ENCODE measurements around the gene SAYSD1.
"Not testable (repeated sequence)": the region's sequence is repeated elsewhere in the genome, so short reads cannot be mapped to it uniquely, and the experiment has no call there.

SAYSD1 gene

GRCh38 chr6:39151211-39151610, 36.2 kb upstream of the SAYSD1 start:
- no peak for TF ChIP-seq CTCF (IDR thresholded peaks at IDR 0.05; ENCODE audit: low read depth, low read length, missing control alignments)
- H3K4me3 ChIP-seq (ENCODE audit: low read depth, low read length): no peak overlapping the region

GRCh38 chr6:39144481-39145173, 29.6 kb upstream of the SAYSD1 start:
- no peak for TF ChIP-seq CTCF (IDR thresholded peaks at IDR 0.05; ENCODE audit: low read depth, low read length, missing control alignments)
- H3K4me3 ChIP-seq (ENCODE audit: low read depth, low read length): no peak overlapping the region
- no peak for DNase-seq (ENCODE audit: low read depth)

More at GRCh38 chr6:39151211-39151610, 36.2 kb upstream of the SAYSD1 start:
- DNase-seq (ENCODE audit: low read depth): no peak

GRCh38 chr6:39143238-39143930, 28.4 kb upstream of the SAYSD1 start:
- no peak for TF ChIP-seq CTCF (IDR thresholded peaks at IDR 0.05; ENCODE audit: low read depth, low read length, missing control alignments)
- H3K4me3 ChIP-seq (ENCODE audit: low read depth, low read length): no peak overlapping the region
- DNase-seq (ENCODE audit: low read depth): no peak

- TF ChIP-seq CTCF (IDR thresholded peaks at IDR 0.05; ENCODE audit: low read depth, low read length, missing control alignments): no peak
- DNase-seq (ENCODE audit: low read depth): no peak
- H3K4me3 ChIP-seq (ENCODE audit: low read depth, low read length): no peak overlapping the region
Observed at GRCh38 chr6:39140556-39141167, 25.7 kb upstream of the SAYSD1 start.

GRCh38 chr6:39137245-39137644, 22.3 kb upstream of the SAYSD1 start:
- no peak overlapping the region for H3K4me3 ChIP-seq (ENCODE audit: low read depth, low read length)
- no peak for DNase-seq (ENCODE audit: low read depth)
- TF ChIP-seq CTCF (IDR thresholded peaks at IDR 0.05; ENCODE audit: low read depth, low read length, missing control alignments): no peak

GRCh38 chr6:39136207-39136606, 21.2 kb upstream of the SAYSD1 start:
- not testable (repeated sequence) for H3K4me3 ChIP-seq (ENCODE audit: low read depth, low read length); DNase-seq (ENCODE audit: low read depth)

- DNase-seq (ENCODE audit: low read depth); H3K4me3 ChIP-seq (ENCODE audit: low read depth, low read length): not testable (repeated sequence)
Observed at GRCh38 chr6:39134761-39135160, 19.8 kb upstream of the SAYSD1 start.

- no peak overlapping the region for H3K4me3 ChIP-seq (ENCODE audit: low read depth, low read length)
- no peak for TF ChIP-seq CTCF (IDR thresholded peaks at IDR 0.05; ENCODE audit: low read depth, low read length, missing control alignments)
- DNase-seq (ENCODE audit: low read depth): no peak
Observed at GRCh38 chr6:39130691-39131090, 15.7 kb upstream of the SAYSD1 start.
